ENCODE measurements around the gene GRM7. TPM values are rescaled to one million over a fixed set of nuclear protein-coding genes. Genes with fewer than 3 reads are reported as not detected.

The GRM7 gene
- total RNA-seq, 1 experiment from 2014 or later = not detected

GRCh38 chr3:7693976-7694375, 833.1 kb downstream of the GRM7 start:
- H3K9me3 ChIP-seq (ENCODE audit: low read length) = peaks cover 31% of the 10 kb centered on the region
- intact Hi-C loops (cut with micrococcal nuclease) = no loop called here
- no peaks in the 10 kb centered on the region for H3K27me3 ChIP-seq (ENCODE audit: low read length)
- DNase-seq (no peak), ATAC-seq (no peak)
- no peaks in the 10 kb centered on the region for H3K4me1 ChIP-seq (ENCODE audit: insufficient read depth, low read length)
- no peak overlapping the region for H3K9ac ChIP-seq (ENCODE audit: low read length)
- no peak overlapping the region for H2AFZ ChIP-seq (ENCODE audit: low read length)
- H3K4me3 ChIP-seq (ENCODE audit: low read length) = no peak overlapping the region
- no peak overlapping the region for H3K4me2 ChIP-seq (ENCODE audit: low read length)
- no peaks in the 10 kb centered on the region for H3K36me3 ChIP-seq (ENCODE audit: low read depth, low read length)
- no TSS peak for BruUV-seq (replicated peaks)
- ChIA-PET CTCF (no interaction called here), POLR2A (ENCODE audit: unreplicated experiment) (no interaction called here)
- no peaks in the 10 kb centered on the region for H3K79me2 ChIP-seq (ENCODE audit: low read length)
- no peak for TF ChIP-seq EZH2 (IDR thresholded peaks at IDR 0.05; ENCODE audit: low read length, unreplicated experiment)
- TF ChIP-seq EZH2phosphoT487 (IDR thresholded peaks at IDR 0.05; ENCODE audit: borderline replicate concordance, low read length) = no peak
- TF ChIP-seq CTCF (conservative IDR thresholded peaks at IDR 0.05; ENCODE audit: low read depth, low read length) = no peak
- no peak overlapping the region for H3K27ac ChIP-seq (ENCODE audit: low read length)
- H4K20me1 ChIP-seq (ENCODE audit: low read length) = no peaks in the 10 kb centered on the region
- H3F3A ChIP-seq (ENCODE audit: low read length, unreplicated experiment) = no peaks in the 10 kb centered on the region
- no peaks in the 10 kb centered on the region for H3K9me2 ChIP-seq (replicated peaks; ENCODE audit: low read length)

GRCh38 chr3:7695049-7695448, 834.1 kb downstream of the GRM7 start:
- intact Hi-C loops (cut with micrococcal nuclease) = no loop called here
- H3K27me3 ChIP-seq (ENCODE audit: low read length) = no peaks in the 10 kb centered on the region
- DNase-seq (no peak), ATAC-seq (no peak)
- peaks cover 31% of the 10 kb centered on the region for H3K9me3 ChIP-seq (ENCODE audit: low read length)
- no peak overlapping the region for H3K27ac ChIP-seq (ENCODE audit: low read length)
- no peak overlapping the region for H3K9ac ChIP-seq (ENCODE audit: low read length)
- H3K36me3 ChIP-seq (ENCODE audit: low read depth, low read length) = no peaks in the 10 kb centered on the region
- H3F3A ChIP-seq (ENCODE audit: low read length, unreplicated experiment) = no peaks in the 10 kb centered on the region
- H3K4me3 ChIP-seq (ENCODE audit: low read length) = no peak overlapping the region
- H3K4me2 ChIP-seq (ENCODE audit: low read length) = no peak overlapping the region
- no peaks in the 10 kb centered on the region for H3K79me2 ChIP-seq (ENCODE audit: low read length)
- H4K20me1 ChIP-seq (ENCODE audit: low read length) = no peaks in the 10 kb centered on the region
- no peak for TF ChIP-seq CTCF (conservative IDR thresholded peaks at IDR 0.05; ENCODE audit: low read depth, low read length)
- no peak for TF ChIP-seq EZH2 (IDR thresholded peaks at IDR 0.05; ENCODE audit: low read length, unreplicated experiment)
- no TSS peak for BruUV-seq (replicated peaks)
- H2AFZ ChIP-seq (ENCODE audit: low read length) = no peak overlapping the region
- POLR2A ChIA-PET (ENCODE audit: unreplicated experiment) = no interaction called here
- no peaks in the 10 kb centered on the region for H3K9me2 ChIP-seq (replicated peaks; ENCODE audit: low read length)
- CTCF ChIA-PET = no interaction called here
- no peaks in the 10 kb centered on the region for H3K4me1 ChIP-seq (ENCODE audit: insufficient read depth, low read length)

- H3K4me2 ChIP-seq (ENCODE audit: low read length) = no peak overlapping the region
- peaks cover 22% of the 10 kb centered on the region for H3K9me3 ChIP-seq (ENCODE audit: low read length)
- intact Hi-C loops (cut with micrococcal nuclease) = no loop called here
- no peak overlapping the region for H2AFZ ChIP-seq (ENCODE audit: low read length)
- BruUV-seq (replicated peaks) = no TSS peak
- H3K4me3 ChIP-seq (ENCODE audit: low read length) = no peak overlapping the region
- H3K27me3 ChIP-seq (ENCODE audit: low read length) = no peaks in the 10 kb centered on the region
- no peaks in the 10 kb centered on the region for H3K36me3 ChIP-seq (ENCODE audit: low read depth, low read length)
- no peak for TF ChIP-seq EZH2phosphoT487 (IDR thresholded peaks at IDR 0.05; ENCODE audit: borderline replicate concordance, low read length)
- TF ChIP-seq EZH2 (IDR thresholded peaks at IDR 0.05; ENCODE audit: low read length, unreplicated experiment) = no peak
- no peak for TF ChIP-seq CTCF (conservative IDR thresholded peaks at IDR 0.05; ENCODE audit: low read depth, low read length)
- DNase-seq (no peak), ATAC-seq (no peak)
- H3K4me1 ChIP-seq (ENCODE audit: insufficient read depth, low read length) = no peaks in the 10 kb centered on the region
- no peak overlapping the region for H3K27ac ChIP-seq (ENCODE audit: low read length)
- H3K9me2 ChIP-seq (replicated peaks; ENCODE audit: low read length) = no peaks in the 10 kb centered on the region
- no peaks in the 10 kb centered on the region for H4K20me1 ChIP-seq (ENCODE audit: low read length)
- H3F3A ChIP-seq (ENCODE audit: low read length, unreplicated experiment) = no peaks in the 10 kb centered on the region
- H3K9ac ChIP-seq (ENCODE audit: low read length) = no peak overlapping the region
- ChIA-PET CTCF (no interaction called here), POLR2A (ENCODE audit: unreplicated experiment) (no interaction called here)
- no peaks in the 10 kb centered on the region for H3K79me2 ChIP-seq (ENCODE audit: low read length)
Observed at GRCh38 chr3:7696320-7696719, 835.4 kb downstream of the GRM7 start.

Measured in PC-3 (cell line).